HCT116 (cell line): ENCODE measurements around the gene FMN1. TPM values are rescaled to one million over a fixed set of nuclear protein-coding genes. Genes with fewer than 3 reads are reported as not detected.

ENCODE experiments used
- ATAC-seq: fragments of 200-7000 bp; cut with Tn5 transposase; 2 replicates; pipeline ENCODE4 v1.9.1; 2020; ENCODE audit warnings: mild to moderate bottlenecking, moderate library complexity
- BruUV-seq: library from RNA; stranded (reverse); fragments of 400-500 nt; replicated peaks from 2 replicates; lab custom pipeline; 2021; lab: Mats Ljungman, UMichigan
- CTCF ChIA-PET: fragments of 300-600 bp; sonication (Branson Sonifier 250); formaldehyde crosslinking; loops from one replicate; lab custom pipeline; 2021; ENCODE audit warnings: antibody characterized with exemption; lab: Charles Lee
- POLR2A ChIA-PET: fragments of 300-600, 350-600 bp; sonication (Branson Sonifier 250); formaldehyde crosslinking; loops from one replicate; lab custom pipeline; 2021; ENCODE audit warnings: antibody characterized with exemption; lab: Charles Lee
- RAD21 ChIA-PET, 2 experiments: fragments of 300-600 bp; sonication (Branson Sonifier 250); formaldehyde crosslinking; loops; one replicate each; lab custom pipeline; 2023; ENCODE audit warnings: low total read pairs in 2 of 2; ENCODE audit not compliant: uncharacterized antibody in 2 of 2, unreplicated experiment in 2 of 2, low non-redundant PET in 1 of 2; lab: Charles Lee
- DNase-seq: peaks from one replicate; pipeline ENCODE4 v3.0.0-alpha.2; 2010; ENCODE audit warnings: low read depth, low spot score
- H2AFZ ChIP-seq: fragments of 200-600 bp; shearing (Covaris generic), sonication (generic); 2 replicates; pipeline ENCODE4 v1.6.1; 2017; ENCODE audit warnings: low read depth, mixed run types, mixed read lengths, antibody characterized with exemption, low read length; ENCODE audit not compliant: poor library complexity, severe bottlenecking
- H3K27ac ChIP-seq: 2 replicates; pipeline ENCODE4 v1.5.1; 2012; ENCODE audit warnings: low read depth, low read length
- H3K27me3 ChIP-seq: fragments of 200-600 bp; sonication (generic); 2 replicates; pipeline ENCODE4 v1.6.1; 2016; ENCODE audit warnings: mixed run types, low read length, mixed read lengths; ENCODE audit not compliant: insufficient read depth
- H3K36me3 ChIP-seq, 2 experiments: fragments of 200-500 bp in 1 of 2; fragments of 200-600 bp in 1 of 2; sonication (Bioruptor generic) in 1 of 2; sonication (generic) in 1 of 2; 2 replicates each; pipeline versions ENCODE4 v1.5.1 to v1.6.1; 2014 to 2016; ENCODE audit warnings: low read length in 2 of 2, inconsistent platforms in 1 of 2, mixed read lengths in 1 of 2, mixed run types in 1 of 2; ENCODE audit not compliant: insufficient read depth in 2 of 2, control insufficient read depth in 1 of 2
- H3K4me1 ChIP-seq, 2 experiments: fragments of 200-600 bp in 1 of 2; sonication (generic) in 1 of 2; 2 replicates each; pipeline versions ENCODE4 v1.5.1 to v1.6.1; 2012 to 2017; ENCODE audit warnings: low read length in 2 of 2, inconsistent platforms in 1 of 2, mild to moderate bottlenecking in 1 of 2, mixed read lengths in 1 of 2, mixed run types in 1 of 2, moderate library complexity in 1 of 2; ENCODE audit not compliant: insufficient read depth in 2 of 2, control insufficient read depth in 1 of 2
- H3K4me2 ChIP-seq: fragments of 200-600 bp; sonication (generic); 2 replicates; pipeline ENCODE4 v1.6.1; 2017; ENCODE audit warnings: mixed run types, low read length, mixed read lengths
- H3K4me3 ChIP-seq, 2 experiments: fragments of 200-600 bp in 1 of 2; sonication (generic) in 1 of 2; replicated peaks in 1 of 2; 2 replicates each; pipeline ENCODE4 v1.5.1; 2011 to 2016; ENCODE audit warnings: low read length in 2 of 2, control low read depth in 1 of 2, low read depth in 1 of 2, mild to moderate bottlenecking in 1 of 2, mixed read lengths in 1 of 2, mixed run types in 1 of 2
- H3K79me2 ChIP-seq: fragments of 200-600 bp; sonication (generic); 2 replicates; pipeline ENCODE4 v1.6.1; 2017; ENCODE audit warnings: mild to moderate bottlenecking, mixed run types, low read length, moderate library complexity, mixed read lengths; ENCODE audit not compliant: insufficient read depth
- H3K9ac ChIP-seq: fragments of 200-600 bp; sonication (generic); 2 replicates; pipeline ENCODE4 v1.6.1; 2016; ENCODE audit warnings: low read length, mixed read lengths
- H3K9me2 ChIP-seq: fragments of 200-600 bp; sonication (generic), shearing (Covaris generic); 2 replicates; pipeline ENCODE4 v1.6.1; 2017; ENCODE audit warnings: mixed run types, mild to moderate bottlenecking, moderate library complexity; ENCODE audit not compliant: insufficient read depth
- H3K9me3 ChIP-seq, 2 experiments: fragments of 200-500 bp in 1 of 2; fragments of 200-600 bp in 1 of 2; sonication (Bioruptor generic) in 1 of 2; sonication (generic) in 1 of 2; 2 replicates each; pipeline ENCODE4 v1.6.1; 2014 to 2017; ENCODE audit warnings: low read length in 2 of 2, mixed read lengths in 2 of 2, inconsistent platforms in 1 of 2, low read depth in 1 of 2, mild to moderate bottlenecking in 1 of 2, mixed run types in 1 of 2, moderate library complexity in 1 of 2; ENCODE audit not compliant: control insufficient read depth in 1 of 2, insufficient read depth in 1 of 2
- H4K20me1 ChIP-seq: fragments of 200-600 bp; sonication (generic), shearing (Covaris generic); 2 replicates; pipeline ENCODE4 v1.6.1; 2017; ENCODE audit warnings: mixed run types, mild to moderate bottlenecking, moderate library complexity; ENCODE audit not compliant: insufficient read depth
- CBX3 ChIP-seq: IDR thresholded peaks from 2 replicates; pipeline ENCODE4 v1.6.1; 2012; ENCODE audit warnings: low read depth
- EZH2phosphoT487 ChIP-seq: fragments of 200-600 bp; IDR thresholded peaks from 2 replicates; pipeline ENCODE4 v1.6.1; 2018; ENCODE audit warnings: antibody characterized with exemption, borderline replicate concordance
- FOSL1 ChIP-seq: IDR thresholded peaks from 2 replicates; pipeline ENCODE4 v1.6.1; 2012; ENCODE audit warnings: low read depth
- JUND ChIP-seq: IDR thresholded peaks from 2 replicates; pipeline ENCODE4 v1.6.1; 2012
- RAD21 ChIP-seq: IDR thresholded peaks from 2 replicates; pipeline ENCODE4 v1.6.1; 2012; ENCODE audit warnings: low read depth, mild to moderate bottlenecking
- SP1 ChIP-seq: IDR thresholded peaks from 2 replicates; pipeline ENCODE4 v1.6.1; 2012; ENCODE audit warnings: low read depth
- SRF ChIP-seq: IDR thresholded peaks from 2 replicates; pipeline ENCODE4 v1.6.1; 2012; ENCODE audit warnings: low read depth
- TCF7L2 ChIP-seq: IDR thresholded peaks from 2 replicates; pipeline ENCODE4 v1.7.0; 2011; ENCODE audit warnings: borderline replicate concordance, inconsistent platforms; ENCODE audit not compliant: insufficient read depth, insufficient read length; ENCODE audit errors: extremely low read depth
- YY1 ChIP-seq: IDR thresholded peaks from 2 replicates; pipeline ENCODE4 v1.6.1; 2011; ENCODE audit warnings: low read length, low read depth, moderate library complexity, mild to moderate bottlenecking; ENCODE audit not compliant: insufficient replicate concordance; ENCODE audit errors: extremely low read depth
- ZFX ChIP-seq: fragments of 450-650 bp; IDR thresholded peaks from 2 replicates; pipeline ENCODE4 v1.6.1; 2017
- intact Hi-C: fragments of 100-400 bp; cut with micrococcal nuclease; formaldehyde crosslinking; loops from 2 replicates; pipeline ENCODE4 v1.10.0; 2022
- total RNA-seq: library from RNA; stranded (reverse); gene quantifications from one replicate; pipeline ENCODE4 v1.2.1, GENCODE V29; 2021; ENCODE audit not compliant: unreplicated experiment
- TF ChIP-seq, protein P1 (sequence below): IDR thresholded peaks from 2 replicates; pipeline ENCODE4 v1.6.1; 2012; ENCODE audit warnings: low read depth
- TF ChIP-seq, protein P2 (sequence below): IDR thresholded peaks from 2 replicates; pipeline ENCODE4 v1.6.1; 2011; ENCODE audit warnings: mild to moderate bottlenecking, low read length, moderate library complexity; ENCODE audit not compliant: insufficient replicate concordance; ENCODE audit errors: extremely low read depth

Gene FMN1
- total RNA-seq, 1 experiment from 2014 or later, result 0.39 TPM

GRCh38 chr15:32743411-32744140 is 450.9 kb downstream of the FMN1 start:
- Histone ChIP-seq H3K9ac (no peak overlapping the region), H3K9me2 (no peaks in the 10 kb centered on the region), H3K4me2 (no peak overlapping the region), H4K20me1 (no peaks in the 10 kb centered on the region), H3K27me3 (no peaks in the 10 kb centered on the region), H3K4me1 (no peaks in the 10 kb centered on the region), H3K9me3 (no peaks in the 10 kb centered on the region), H3K4me3 (no peak overlapping the region), H3K79me2 (no peaks in the 10 kb centered on the region), H3K27ac (no peak overlapping the region)
- CTCF ChIA-PET, result no interaction called here
- no peak for ATAC-seq
- intact Hi-C loops, result loop anchor here (1.0 kb wide), 1 partner anchor 22 kb away; no protein-coding TSS in a partner anchor
- BruUV-seq, result no TSS peak
- DNase-seq, result no peak
- POLR2A ChIA-PET, result no interaction called here
- TF ChIP-seq, protein P1, sequence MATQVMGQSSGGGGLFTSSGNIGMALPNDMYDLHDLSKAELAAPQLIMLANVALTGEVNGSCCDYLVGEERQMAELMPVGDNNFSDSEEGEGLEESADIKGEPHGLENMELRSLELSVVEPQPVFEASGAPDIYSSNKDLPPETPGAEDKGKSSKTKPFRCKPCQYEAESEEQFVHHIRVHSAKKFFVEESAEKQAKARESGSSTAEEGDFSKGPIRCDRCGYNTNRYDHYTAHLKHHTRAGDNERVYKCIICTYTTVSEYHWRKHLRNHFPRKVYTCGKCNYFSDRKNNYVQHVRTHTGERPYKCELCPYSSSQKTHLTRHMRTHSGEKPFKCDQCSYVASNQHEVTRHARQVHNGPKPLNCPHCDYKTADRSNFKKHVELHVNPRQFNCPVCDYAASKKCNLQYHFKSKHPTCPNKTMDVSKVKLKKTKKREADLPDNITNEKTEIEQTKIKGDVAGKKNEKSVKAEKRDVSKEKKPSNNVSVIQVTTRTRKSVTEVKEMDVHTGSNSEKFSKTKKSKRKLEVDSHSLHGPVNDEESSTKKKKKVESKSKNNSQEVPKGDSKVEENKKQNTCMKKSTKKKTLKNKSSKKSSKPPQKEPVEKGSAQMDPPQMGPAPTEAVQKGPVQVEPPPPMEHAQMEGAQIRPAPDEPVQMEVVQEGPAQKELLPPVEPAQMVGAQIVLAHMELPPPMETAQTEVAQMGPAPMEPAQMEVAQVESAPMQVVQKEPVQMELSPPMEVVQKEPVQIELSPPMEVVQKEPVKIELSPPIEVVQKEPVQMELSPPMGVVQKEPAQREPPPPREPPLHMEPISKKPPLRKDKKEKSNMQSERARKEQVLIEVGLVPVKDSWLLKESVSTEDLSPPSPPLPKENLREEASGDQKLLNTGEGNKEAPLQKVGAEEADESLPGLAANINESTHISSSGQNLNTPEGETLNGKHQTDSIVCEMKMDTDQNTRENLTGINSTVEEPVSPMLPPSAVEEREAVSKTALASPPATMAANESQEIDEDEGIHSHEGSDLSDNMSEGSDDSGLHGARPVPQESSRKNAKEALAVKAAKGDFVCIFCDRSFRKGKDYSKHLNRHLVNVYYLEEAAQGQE, result no peak
- TF ChIP-seq, protein P2, sequence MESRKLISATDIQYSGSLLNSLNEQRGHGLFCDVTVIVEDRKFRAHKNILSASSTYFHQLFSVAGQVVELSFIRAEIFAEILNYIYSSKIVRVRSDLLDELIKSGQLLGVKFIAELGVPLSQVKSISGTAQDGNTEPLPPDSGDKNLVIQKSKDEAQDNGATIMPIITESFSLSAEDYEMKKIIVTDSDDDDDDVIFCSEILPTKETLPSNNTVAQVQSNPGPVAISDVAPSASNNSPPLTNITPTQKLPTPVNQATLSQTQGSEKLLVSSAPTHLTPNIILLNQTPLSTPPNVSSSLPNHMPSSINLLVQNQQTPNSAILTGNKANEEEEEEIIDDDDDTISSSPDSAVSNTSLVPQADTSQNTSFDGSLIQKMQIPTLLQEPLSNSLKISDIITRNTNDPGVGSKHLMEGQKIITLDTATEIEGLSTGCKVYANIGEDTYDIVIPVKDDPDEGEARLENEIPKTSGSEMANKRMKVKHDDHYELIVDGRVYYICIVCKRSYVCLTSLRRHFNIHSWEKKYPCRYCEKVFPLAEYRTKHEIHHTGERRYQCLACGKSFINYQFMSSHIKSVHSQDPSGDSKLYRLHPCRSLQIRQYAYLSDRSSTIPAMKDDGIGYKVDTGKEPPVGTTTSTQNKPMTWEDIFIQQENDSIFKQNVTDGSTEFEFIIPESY, result no peak
- no peak for TF ChIP-seq SP1
- TF ChIP-seq RAD21, result no peak
- no peak for TF ChIP-seq JUND
- no peak for TF ChIP-seq SRF
- TF ChIP-seq FOSL1, result no peak
- no peak for TF ChIP-seq EZH2phosphoT487
- TF ChIP-seq TCF7L2, result no peak
- TF ChIP-seq ZFX, result no peak
- TF ChIP-seq YY1, result no peak
- TF ChIP-seq CBX3, result no peak
- TF ChIP-seq, all 23 proteins: peak for 0
- no peaks in the 10 kb centered on the region for H3K36me3 ChIP-seq
- H2AFZ ChIP-seq, result no peak overlapping the region
- RAD21 ChIA-PET, result no interaction called here
